SH-SY5Y (cell line): ENCODE data around the gene TMEM50B.

Experiments
- GATA2 ChIP-seq: IDR thresholded peaks from 2 replicates; pipeline ENCODE4 v1.6.1; 2011; ENCODE audit warnings: mild to moderate bottlenecking, low read depth, low read length
- GATA3 ChIP-seq: IDR thresholded peaks from 2 replicates; pipeline ENCODE4 v1.6.1; 2011; ENCODE audit warnings: low read depth, mild to moderate bottlenecking, low read length, moderate library complexity

TMEM50B gene

DNA sequence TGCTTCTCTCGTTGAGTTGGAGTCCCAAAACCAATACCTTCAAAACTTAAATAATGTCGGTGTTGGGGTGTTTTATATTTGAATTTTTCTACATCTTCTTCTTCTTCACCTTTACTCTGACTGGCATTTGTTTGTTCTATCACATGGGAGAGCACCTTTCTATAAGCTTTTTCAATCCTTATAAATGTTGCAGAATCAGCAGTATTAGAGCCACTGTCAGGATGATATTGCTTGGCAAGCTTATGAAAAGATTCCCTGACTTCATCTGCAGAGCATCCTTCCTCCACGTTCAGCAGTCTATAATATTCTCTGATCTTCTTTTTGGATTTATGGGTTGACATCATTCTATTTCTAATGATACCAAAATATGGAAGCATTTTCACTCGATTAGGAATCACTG is 9.2 kb upstream of the TMEM50B start:
- TF ChIP-seq GATA2, result no peak

DNA sequence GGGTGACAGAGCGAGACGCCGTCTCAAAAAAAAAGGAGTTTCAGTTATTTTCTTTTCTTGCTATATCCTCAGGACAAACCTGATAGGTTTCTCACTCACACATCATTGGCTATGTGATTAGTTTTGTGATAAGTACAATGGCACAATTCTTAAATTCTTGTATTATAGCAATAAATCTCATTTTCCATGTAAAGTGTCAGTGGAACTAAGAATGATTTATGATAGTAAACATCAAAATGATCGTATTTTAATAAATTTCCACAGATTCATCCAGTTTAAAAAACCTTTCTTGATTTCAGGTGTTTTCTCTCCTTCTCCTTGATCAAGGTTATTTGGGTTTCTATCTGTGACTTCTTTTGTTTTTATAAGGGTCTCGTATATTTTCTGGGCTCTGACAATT is 8.2 kb upstream of the TMEM50B start:
- TF ChIP-seq GATA3 (no peak), GATA2 (no peak)

DNA sequence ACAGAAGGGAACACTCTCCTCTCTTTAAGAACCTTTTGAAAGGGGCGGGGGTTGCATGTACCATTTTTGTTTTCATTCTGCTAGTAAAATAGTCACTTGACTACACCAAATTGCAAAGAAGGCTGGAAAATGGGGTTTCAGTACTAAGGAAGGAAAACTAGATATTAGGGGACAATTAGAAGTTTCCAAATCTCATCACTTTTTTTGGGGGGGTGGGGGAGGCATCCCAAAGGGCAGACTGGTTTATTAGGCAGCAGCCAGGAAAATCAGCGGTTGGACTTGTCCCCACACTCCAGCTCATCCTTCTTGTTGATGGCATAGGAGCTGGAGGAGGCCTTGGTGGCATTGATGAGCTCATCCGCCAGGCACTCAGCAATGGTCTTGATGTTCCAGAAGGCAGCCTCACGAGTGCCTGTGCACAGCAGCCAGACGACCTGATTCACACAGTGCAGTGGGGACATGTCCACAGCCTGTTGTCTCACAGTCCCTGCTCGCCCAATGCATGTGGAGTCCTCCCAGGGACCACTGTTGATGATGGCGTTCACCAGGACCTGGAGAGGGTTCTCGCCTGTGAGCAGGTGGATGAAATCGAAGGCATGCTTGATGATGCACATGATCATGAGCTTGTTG is 1.7 kb upstream of the TMEM50B start:
- no peak for TF ChIP-seq GATA2
- no peak for TF ChIP-seq GATA3

DNA sequence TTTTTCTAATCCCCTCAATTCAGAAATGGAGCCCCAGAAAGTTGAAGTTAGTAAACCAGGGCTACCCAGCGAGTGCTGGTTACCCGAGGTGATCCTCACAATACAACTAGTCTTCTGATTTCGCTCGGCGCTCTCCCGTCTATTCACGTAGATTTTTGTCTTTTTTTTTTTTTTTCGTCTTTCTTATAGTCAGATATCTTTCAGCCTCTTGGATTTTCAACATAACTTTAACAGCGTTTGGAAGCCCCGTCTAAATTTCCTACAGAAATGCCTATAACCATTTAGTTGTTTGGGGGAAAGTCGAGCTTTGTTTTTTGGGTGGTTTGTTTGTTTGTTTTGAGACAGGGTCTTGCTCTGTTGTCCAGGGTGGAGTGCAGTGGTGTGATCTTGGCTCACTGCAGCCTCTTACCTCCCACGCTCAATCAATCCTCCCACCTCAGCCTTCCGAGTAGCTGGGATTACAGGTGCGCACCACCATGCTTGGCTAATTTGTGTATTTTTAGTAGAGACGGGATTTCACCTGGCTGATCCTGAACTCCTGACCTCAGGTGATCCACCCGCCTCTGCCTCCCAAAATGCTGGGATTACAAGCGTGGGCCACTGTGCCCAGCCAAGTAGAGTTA is 818 bp upstream of the TMEM50B start:
- TF ChIP-seq GATA3 (no peak), GATA2 (no peak)

DNA sequence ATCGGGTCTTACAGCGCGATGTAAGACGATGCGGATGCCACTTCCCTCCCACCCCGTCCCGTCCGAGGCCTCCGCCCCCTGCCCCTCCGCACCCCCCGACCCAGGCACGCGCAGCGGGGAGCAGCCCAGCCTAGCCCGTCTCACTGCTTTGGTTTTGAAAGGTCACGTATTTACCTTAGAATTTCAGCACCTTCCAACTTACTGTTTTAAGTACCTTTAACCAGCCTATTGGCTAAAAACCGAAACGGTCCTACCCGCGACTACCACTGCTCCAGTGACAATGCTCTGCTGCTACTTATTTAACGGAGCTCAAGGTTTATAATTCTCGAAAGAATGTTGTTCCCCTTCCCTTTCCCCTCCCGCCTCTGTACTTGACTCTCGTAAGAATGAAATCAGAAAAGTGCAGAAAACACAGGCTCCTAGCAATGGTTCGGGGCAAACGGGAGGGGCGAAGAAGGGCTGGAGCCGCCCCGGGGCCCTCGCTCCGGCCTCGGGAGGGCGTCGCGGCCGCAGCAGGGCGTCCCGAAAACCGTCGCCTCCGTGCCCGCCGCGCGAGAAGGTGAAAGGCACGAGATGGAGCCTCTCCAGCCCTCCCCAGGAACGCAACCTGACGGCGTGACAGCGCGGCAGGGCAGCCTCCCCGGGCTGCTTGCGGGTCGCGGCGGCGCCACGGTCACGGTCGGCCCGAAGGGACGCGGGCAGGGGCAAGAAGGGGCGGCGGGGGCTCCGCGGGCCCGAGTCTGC is 667 bp downstream of the TMEM50B start:
- TF ChIP-seq GATA2 (no peak), GATA3 (no peak)

DNA sequence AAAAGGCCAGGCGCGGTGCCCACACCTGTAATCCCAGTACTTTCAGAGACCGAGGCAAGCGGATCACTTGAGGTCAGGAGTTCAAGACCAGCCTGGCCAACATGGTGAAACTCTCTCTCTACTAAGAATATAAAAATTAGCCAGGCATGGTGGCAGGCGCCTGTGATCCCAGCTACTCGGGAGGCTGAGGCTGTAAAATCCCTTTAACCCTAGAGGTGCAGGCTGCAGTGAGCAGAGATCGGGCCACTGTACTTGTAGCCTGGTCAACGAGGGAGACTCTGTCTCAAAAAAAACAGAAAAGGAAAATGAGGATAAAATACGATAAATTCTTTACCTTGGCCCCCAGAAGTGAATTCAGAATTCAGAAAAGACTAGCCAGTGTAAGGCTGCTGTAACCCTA is 1.6 kb downstream of the TMEM50B start:
- no peak for TF ChIP-seq GATA3
- TF ChIP-seq GATA2, result no peak

DNA sequence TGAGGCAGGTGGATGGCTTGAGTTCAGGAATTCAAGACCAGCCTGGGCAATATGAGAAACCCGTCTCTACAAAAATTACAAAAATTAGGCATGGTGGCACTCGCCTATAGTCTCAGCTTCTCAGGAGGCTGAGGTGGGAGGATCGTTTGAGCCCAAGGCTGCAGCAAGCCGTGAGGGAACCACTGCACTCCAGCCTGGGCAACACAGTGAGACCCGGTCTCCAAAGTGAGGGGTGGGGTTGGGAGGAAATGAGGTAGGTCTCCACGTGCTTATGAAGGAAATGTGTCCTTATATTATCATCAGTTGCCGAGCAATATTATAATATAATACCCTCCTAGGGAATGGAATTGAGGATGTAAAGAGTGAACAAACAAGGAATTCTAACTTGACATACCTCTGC is 2.7 kb downstream of the TMEM50B start:
- no peak for TF ChIP-seq GATA2
- TF ChIP-seq GATA3, result no peak

DNA sequence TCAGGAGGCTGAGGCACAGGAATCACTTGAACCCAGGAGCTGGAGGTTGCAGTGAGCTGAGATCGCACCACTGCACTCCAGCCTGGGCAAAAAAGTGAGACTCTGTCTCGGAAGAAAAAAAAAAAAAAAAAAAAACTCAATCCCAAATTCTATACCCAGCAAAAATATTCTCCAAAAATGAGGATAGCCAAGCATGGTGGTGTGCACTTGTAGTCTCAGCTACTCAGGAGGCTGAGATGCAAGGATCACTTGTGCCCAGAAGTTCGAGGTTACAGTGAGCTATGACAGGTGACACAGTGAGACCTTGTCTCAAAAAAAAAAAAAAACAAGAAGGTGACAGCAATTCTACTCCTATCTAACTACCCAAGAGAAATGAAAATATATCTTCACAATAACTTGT is 6.4 kb downstream of the TMEM50B start:
- TF ChIP-seq GATA2, result no peak
- TF ChIP-seq GATA3, result no peak

DNA sequence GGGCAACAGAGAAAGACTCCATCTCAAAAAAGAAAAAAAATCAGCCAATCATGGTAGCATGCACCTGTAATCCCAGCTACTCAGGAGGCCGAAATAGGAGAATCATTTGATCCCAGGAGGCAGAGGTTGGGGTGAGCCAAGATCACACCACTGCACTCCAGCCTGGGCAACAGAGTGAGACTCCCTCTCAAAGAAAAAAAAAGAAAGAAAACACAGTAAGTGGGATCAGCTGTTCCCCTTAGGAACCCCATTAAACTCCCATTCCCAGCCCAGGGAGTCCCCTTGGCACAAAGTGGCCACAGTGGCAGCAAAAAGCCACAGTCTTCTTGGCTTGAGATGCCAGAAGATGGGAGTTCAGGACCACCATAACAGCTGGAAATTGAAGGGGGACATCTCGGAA is 9.1 kb downstream of the TMEM50B start:
- no peak for TF ChIP-seq GATA2
- no peak for TF ChIP-seq GATA3

DNA sequence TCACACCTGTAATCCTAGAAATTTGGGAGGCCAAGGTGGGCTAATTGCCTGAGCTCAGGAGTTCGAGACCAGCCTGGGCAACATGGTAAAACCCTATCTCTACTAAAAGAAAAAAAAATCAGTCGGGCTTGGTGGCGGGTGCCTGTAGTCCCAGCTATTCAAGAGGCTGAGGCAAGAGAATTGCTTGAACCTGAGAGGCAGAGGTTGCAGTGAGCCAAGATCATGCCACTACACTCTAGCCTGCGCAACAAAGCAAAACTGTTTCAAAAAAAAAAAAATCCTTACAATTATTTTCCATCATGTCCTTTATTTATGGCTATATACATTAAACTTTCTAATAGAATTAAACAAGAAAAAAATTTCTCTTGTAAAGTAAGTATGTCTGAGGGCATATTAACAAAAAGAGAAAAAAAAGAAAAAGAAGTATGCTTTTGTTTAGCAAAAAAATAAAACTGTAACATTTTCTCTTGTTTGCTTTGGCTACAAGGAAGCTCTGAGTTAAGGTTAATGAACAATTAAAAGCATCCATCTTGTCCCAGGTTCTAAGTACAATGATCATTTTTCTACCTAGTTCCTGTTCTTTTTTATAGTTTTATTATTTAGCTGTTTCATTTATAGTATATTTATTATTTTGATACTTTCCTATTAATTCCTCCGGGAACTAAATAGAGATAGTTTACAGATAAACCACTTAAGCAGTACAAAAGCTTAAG is 18.1 kb downstream of the TMEM50B start:
- no peak for TF ChIP-seq GATA3
- TF ChIP-seq GATA2, result no peak

DNA sequence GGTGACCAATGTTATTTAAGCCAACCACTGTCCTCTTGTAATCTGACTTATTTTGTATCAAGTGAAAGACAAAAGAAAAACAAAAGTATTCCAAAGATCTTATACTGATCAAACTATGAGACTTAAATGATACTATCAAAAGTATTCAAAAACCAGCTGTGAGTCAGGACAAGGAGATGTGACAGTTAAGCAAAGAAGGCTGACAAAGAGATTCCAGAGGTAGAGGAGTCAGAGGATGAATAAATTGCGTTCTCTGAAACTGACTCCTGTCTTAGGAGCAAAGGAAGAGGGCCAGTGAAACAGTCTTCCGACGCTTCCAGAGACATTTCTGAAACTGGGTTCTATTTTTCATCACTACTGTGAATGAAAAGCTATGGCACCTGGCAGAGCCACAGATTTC is 20.9 kb downstream of the TMEM50B start:
- TF ChIP-seq GATA2, result no peak

DNA sequence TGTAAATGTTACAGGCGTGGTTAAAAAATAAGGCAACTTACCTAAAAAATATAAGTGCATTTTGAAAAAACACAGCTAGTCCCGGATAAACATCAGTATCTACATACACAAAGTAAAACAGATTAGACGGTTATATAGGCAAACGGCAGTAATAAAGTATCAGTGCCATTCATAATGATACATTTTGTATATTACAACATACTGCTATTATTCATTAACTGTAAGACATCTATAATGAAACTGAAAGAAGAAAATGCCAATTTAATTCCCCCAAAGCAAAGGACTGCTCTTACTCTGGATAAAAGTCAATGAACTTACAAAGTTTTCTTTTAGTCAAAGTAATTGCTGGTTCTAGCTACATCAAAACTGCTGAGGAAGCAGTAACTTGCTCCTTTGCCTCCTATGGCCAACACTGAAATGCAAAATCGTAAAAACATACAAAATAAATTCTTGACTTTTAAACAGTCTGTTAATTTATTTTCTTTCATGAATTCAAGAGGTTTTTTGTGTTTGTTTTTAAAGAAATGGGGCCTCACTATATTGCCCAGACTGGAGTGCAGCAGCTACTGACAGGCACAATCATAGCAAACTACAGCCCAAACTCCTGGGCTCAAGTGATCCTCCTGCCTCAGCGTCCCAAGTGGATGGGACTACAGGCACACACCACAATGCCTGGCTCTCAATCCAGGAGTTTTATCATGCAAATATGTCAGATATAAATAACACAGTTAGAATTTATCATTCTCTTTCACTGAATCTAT is 23.9 kb downstream of the TMEM50B start:
- TF ChIP-seq GATA2, result no peak
- no peak for TF ChIP-seq GATA3

DNA sequence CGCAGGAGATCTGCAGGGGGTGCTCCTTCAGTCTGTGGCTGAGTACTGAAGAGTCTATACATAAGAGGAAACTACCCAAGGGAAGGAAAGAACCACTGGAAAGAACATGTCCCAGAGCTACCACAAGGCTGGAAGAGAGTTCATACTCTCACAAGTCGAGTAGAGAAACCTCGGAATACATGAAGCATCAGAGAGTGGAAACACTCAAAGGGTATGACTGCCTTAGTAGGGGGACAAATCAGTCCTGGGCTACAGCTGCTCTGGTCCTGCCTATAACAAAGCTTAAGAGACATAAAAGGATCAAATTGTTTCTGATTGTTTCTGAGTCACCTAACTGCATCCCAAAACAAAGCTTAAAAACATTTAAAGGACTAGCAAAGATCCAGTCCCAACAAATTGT is 27.4 kb downstream of the TMEM50B start:
- TF ChIP-seq GATA3, result no peak
- TF ChIP-seq GATA2, result no peak

DNA sequence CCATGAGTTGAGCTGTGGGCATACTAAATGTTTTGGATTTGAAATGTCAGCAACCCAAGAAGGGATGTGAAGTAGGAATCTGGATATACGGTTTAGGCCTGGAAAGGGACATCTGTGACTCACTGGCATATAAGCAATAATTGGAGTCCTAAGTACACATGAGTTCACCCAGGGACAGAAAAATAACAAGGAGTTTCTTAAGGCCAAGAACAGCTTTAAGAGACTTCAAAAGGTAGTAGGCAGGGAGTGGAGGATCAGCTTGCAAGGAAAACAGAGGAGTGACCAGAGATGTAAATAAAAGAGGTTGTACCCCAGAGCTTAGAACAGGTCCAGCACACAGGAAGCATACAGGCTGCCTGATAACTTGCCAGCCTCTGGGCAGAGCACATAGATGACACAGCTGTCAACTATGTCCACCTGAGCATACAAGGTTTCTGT is 28.1 kb downstream of the TMEM50B start:
- TF ChIP-seq GATA3 (no peak), GATA2 (no peak)

DNA sequence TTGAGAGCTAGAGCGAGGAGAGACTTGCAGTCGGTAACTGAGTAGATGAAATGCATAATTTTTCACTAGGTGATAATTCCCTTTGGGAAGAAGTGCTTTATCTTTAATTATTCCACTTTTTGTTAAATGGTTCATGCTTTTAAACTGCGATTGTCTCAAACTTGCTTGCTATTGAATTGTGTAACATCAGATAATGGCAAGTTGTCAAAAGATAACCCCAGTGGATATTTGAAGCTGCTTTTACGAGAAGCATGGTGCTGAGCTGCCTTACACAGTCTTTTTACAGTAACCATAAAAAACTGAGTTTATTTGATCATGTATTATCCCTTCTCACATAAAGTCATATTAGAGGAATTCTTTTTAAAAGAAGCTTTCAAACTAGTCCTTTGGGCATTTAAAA is 30.2 kb downstream of the TMEM50B start:
- no peak for TF ChIP-seq GATA2
- TF ChIP-seq GATA3, result no peak
